OCI-LY7 (cell line): ENCODE data around the gene GPX7.

Source experiments
- CTCF ChIP-seq: fragments of 200-600 bp; sonication (generic); conservative IDR thresholded peaks from 2 replicates; pipeline ENCODE4 v1.5.1; 2014; ENCODE audit warnings: mild to moderate bottlenecking, antibody characterized with exemption, low read length, moderate library complexity, mixed read lengths
- EZH2phosphoT487 ChIP-seq: fragments of 200-600 bp; sonication (generic); IDR thresholded peaks from 2 replicates; pipeline ENCODE4 v1.6.1; 2018; ENCODE audit warnings: low read depth, borderline replicate concordance, mild to moderate bottlenecking, mixed run types, antibody characterized with exemption, low read length, moderate library complexity, mixed read lengths

GRCh38 chr1:52602856-52603600 is 857 bp downstream of the GPX7 start:
- TF ChIP-seq CTCF (no peak), EZH2phosphoT487 (no peak)
